MM.1S (cell line): ENCODE data around the gene OR2AG2.

Source experiments
- DNase-seq: peaks from one replicate; pipeline ENCODE4 v3.0.0-alpha.2; 2015
- H2AFZ ChIP-seq: fragments of 300-600 bp; sonication (generic); 2 replicates; pipeline ENCODE4 v1.6.0; 2016; ENCODE audit warnings: antibody characterized with exemption, low read length
- H3F3A ChIP-seq: fragments of 300-600 bp; sonication (generic); 2 replicates; pipeline ENCODE4 v1.6.1; 2016; ENCODE audit warnings: mild to moderate bottlenecking, antibody characterized with exemption, low read length, moderate library complexity, mixed read lengths; ENCODE audit not compliant: insufficient read depth
- H3K27ac ChIP-seq: fragments of 300-600 bp; sonication (generic); 2 replicates; pipeline ENCODE4 v1.5.1; 2016; ENCODE audit warnings: mild to moderate bottlenecking, low read length
- H3K27me3 ChIP-seq: fragments of 300-600 bp; sonication (generic); replicated peaks from 2 replicates; pipeline ENCODE4 v1.6.0; 2016; ENCODE audit warnings: low read length; ENCODE audit not compliant: insufficient read depth
- H3K36me3 ChIP-seq: fragments of 300-600 bp; sonication (generic); replicated peaks from 2 replicates; pipeline ENCODE4 v1.6.1; 2016; ENCODE audit warnings: mild to moderate bottlenecking, low read length, mixed read lengths; ENCODE audit not compliant: insufficient read depth
- H3K4me1 ChIP-seq: fragments of 300-600 bp; sonication (generic); 2 replicates; pipeline ENCODE4 v1.6.1; 2016; ENCODE audit warnings: low read length, mixed read lengths
- H3K4me2 ChIP-seq: fragments of 300-600 bp; sonication (generic); 2 replicates; pipeline ENCODE4 v1.6.0; 2016; ENCODE audit warnings: low read depth, low read length
- H3K4me3 ChIP-seq: fragments of 300-600 bp; sonication (generic); 2 replicates; pipeline ENCODE4 v1.5.1; 2016; ENCODE audit warnings: low read length, mixed read lengths
- H3K79me2 ChIP-seq: fragments of 300-600 bp; sonication (generic); 2 replicates; pipeline ENCODE4 v1.6.1; 2016; ENCODE audit warnings: mixed run types, low read length, mixed read lengths
- H3K9ac ChIP-seq: fragments of 300-600 bp; sonication (generic); 2 replicates; pipeline ENCODE4 v1.6.1; 2016; ENCODE audit warnings: low read length, mixed read lengths
- H3K9me2 ChIP-seq: fragments of 300-600 bp; sonication (generic); replicated peaks from 2 replicates; pipeline ENCODE4 v1.6.1; 2016; ENCODE audit warnings: mild to moderate bottlenecking, low read length, mixed read lengths; ENCODE audit not compliant: insufficient read depth
- H3K9me3 ChIP-seq: fragments of 300-600 bp; sonication (generic); replicated peaks from 2 replicates; pipeline ENCODE4 v1.6.1; 2016; ENCODE audit warnings: mild to moderate bottlenecking, low read length, mixed read lengths; ENCODE audit not compliant: insufficient read depth
- H4K20me1 ChIP-seq: fragments of 300-600 bp; sonication (generic); 2 replicates; pipeline ENCODE4 v1.6.1; 2016; ENCODE audit warnings: mild to moderate bottlenecking, low read length, moderate library complexity, mixed read lengths; ENCODE audit not compliant: insufficient read depth
- CTCF ChIP-seq: fragments of 300-600 bp; sonication (generic); IDR thresholded peaks from 2 replicates; pipeline ENCODE4 v1.5.1; 2016; ENCODE audit warnings: antibody characterized with exemption, low read length, mixed read lengths
- EZH2 ChIP-seq: fragments of 300-600 bp; sonication (generic); optimal IDR thresholded peaks from 2 replicates; pipeline ENCODE3; 2017; ENCODE audit warnings: low read depth, mild to moderate bottlenecking, antibody characterized with exemption, low read length, mixed read lengths
- EZH2phosphoT487 ChIP-seq: fragments of 300-600 bp; sonication (generic); IDR thresholded peaks from 2 replicates; pipeline ENCODE4 v1.6.1; 2018; ENCODE audit warnings: antibody characterized with exemption, low read length

OR2AG2 gene

GRCh38 chr11:6742260-6742659 lies 29.5 kb downstream of the OR2AG2 start:
- no peak overlapping the region for H3K4me3 ChIP-seq
- H3K9me2 ChIP-seq: no peaks in the 10 kb centered on the region
- peaks cover 12% of the 10 kb centered on the region for H3K4me1 ChIP-seq
- no peak overlapping the region for H3K9ac ChIP-seq
- DNase-seq: no peak
- TF ChIP-seq CTCF: no peak
- no peak overlapping the region for H3K4me2 ChIP-seq
- no peaks in the 10 kb centered on the region for H3K27me3 ChIP-seq
- no peak overlapping the region for H3K27ac ChIP-seq
- no peaks in the 10 kb centered on the region for H3K36me3 ChIP-seq
- H3K79me2 ChIP-seq: peaks cover 57% of the 10 kb centered on the region
- no peak overlapping the region for H2AFZ ChIP-seq
- H4K20me1 ChIP-seq: no peaks in the 10 kb centered on the region
- H3F3A ChIP-seq: peaks cover 15% of the 10 kb centered on the region
- H3K9me3 ChIP-seq: no peaks in the 10 kb centered on the region

- no peak overlapping the region for H3K4me2 ChIP-seq
- no peaks in the 10 kb centered on the region for H3F3A ChIP-seq
- no peaks in the 10 kb centered on the region for H3K9me2 ChIP-seq
- H3K9ac ChIP-seq: no peak overlapping the region
- peaks cover 46% of the 10 kb centered on the region for H3K79me2 ChIP-seq
- no peak for TF ChIP-seq EZH2
- no peak for TF ChIP-seq EZH2phosphoT487
- no peak for TF ChIP-seq CTCF
- H2AFZ ChIP-seq: no peak overlapping the region
- no peaks in the 10 kb centered on the region for H3K9me3 ChIP-seq
- no peaks in the 10 kb centered on the region for H4K20me1 ChIP-seq
- DNase-seq: no peak
- no peak overlapping the region for H3K4me3 ChIP-seq
- no peaks in the 10 kb centered on the region for H3K4me1 ChIP-seq
- no peak overlapping the region for H3K27ac ChIP-seq
- no peaks in the 10 kb centered on the region for H3K36me3 ChIP-seq
- no peaks in the 10 kb centered on the region for H3K27me3 ChIP-seq
Measured at GRCh38 chr11:6738590-6738989, 33.2 kb downstream of the OR2AG2 start.

- H3K4me1 ChIP-seq: no peaks in the 10 kb centered on the region
- H4K20me1 ChIP-seq: no peaks in the 10 kb centered on the region
- TF ChIP-seq EZH2: no peak
- peak; percentile 74 for TF ChIP-seq CTCF
- no peak for TF ChIP-seq EZH2phosphoT487
- H3K36me3 ChIP-seq: no peaks in the 10 kb centered on the region
- H3K79me2 ChIP-seq: peaks cover 41% of the 10 kb centered on the region
- H3K4me3 ChIP-seq: no peak overlapping the region
- peak; percentile 84 for DNase-seq
- no peaks in the 10 kb centered on the region for H3F3A ChIP-seq
- no peaks in the 10 kb centered on the region for H3K27me3 ChIP-seq
- H3K9ac ChIP-seq: no peak overlapping the region
- no peaks in the 10 kb centered on the region for H3K9me3 ChIP-seq
- H3K9me2 ChIP-seq: no peaks in the 10 kb centered on the region
- H3K4me2 ChIP-seq: no peak overlapping the region
- no peak overlapping the region for H3K27ac ChIP-seq
- H2AFZ ChIP-seq: no peak overlapping the region
Measured at GRCh38 chr11:6737872-6738466, 33.8 kb downstream of the OR2AG2 start.
